Keratinocyte (primary cell): Measurements from ENCODE around the gene SCYGR3. TPM values are rescaled to one million over a fixed set of nuclear protein-coding genes. Genes with fewer than 3 reads are reported as not detected.

Source experiments
- DNase-seq: peaks from one replicate; pipeline ENCODE4 v3.0.0-alpha.2; 2011; ENCODE audit warnings: low read depth, missing footprints, low spot score
- FAIRE-seq: peaks from 2 replicates; lab custom pipeline; 2011; peaks lifted over from hg19 to GRCh38; lab: Jason Lieb, UNC
- H2AFZ ChIP-seq: 2 replicates; pipeline ENCODE4 v1.6.0; 2012; ENCODE audit warnings: low read length, control low read depth, inconsistent platforms; ENCODE audit not compliant: control insufficient read depth
- H3K27ac ChIP-seq: 2 replicates; pipeline ENCODE4 v1.5.1; 2011; ENCODE audit warnings: low read length; ENCODE audit not compliant: control insufficient read depth, insufficient read depth
- H3K27me3 ChIP-seq: 3 replicates; pipeline ENCODE4 v1.6.0; 2011; ENCODE audit warnings: low read length; ENCODE audit not compliant: control insufficient read depth, insufficient read depth; ENCODE audit errors: extremely low read depth
- H3K36me3 ChIP-seq, 2 experiments: 2 replicates in 1 of 2; 3 replicates in 1 of 2; pipeline ENCODE4 v1.5.1; 2011; ENCODE audit warnings: low read length in 2 of 2, mild to moderate bottlenecking in 1 of 2; ENCODE audit not compliant: control insufficient read depth in 2 of 2, insufficient read depth in 2 of 2; ENCODE audit errors: extremely low read depth in 1 of 2
- H3K4me1 ChIP-seq: 3 replicates; pipeline ENCODE4 v1.5.1; 2011; ENCODE audit warnings: low read length; ENCODE audit not compliant: control insufficient read depth, insufficient read depth; ENCODE audit errors: extremely low read depth
- H3K4me2 ChIP-seq: 3 replicates; pipeline ENCODE4 v1.6.0; 2011; ENCODE audit warnings: low read depth, low read length; ENCODE audit not compliant: control insufficient read depth, insufficient read depth; ENCODE audit errors: extremely low read depth
- H3K4me3 ChIP-seq, 3 experiments: fragments of 200-600 bp in 1 of 3; sonication (generic) in 1 of 3; 2 replicates in 2 of 3; 3 replicates in 1 of 3; pipeline ENCODE4 v1.5.1; 2011 to 2016; ENCODE audit warnings: low read length in 3 of 3, mild to moderate bottlenecking in 3 of 3, control low read depth in 2 of 3, inconsistent platforms in 1 of 3, low read depth in 1 of 3, mixed read lengths in 1 of 3, mixed run types in 1 of 3, moderate library complexity in 1 of 3; ENCODE audit not compliant: control insufficient read depth in 2 of 3, insufficient read depth in 2 of 3; ENCODE audit errors: extremely low read depth in 1 of 3
- H3K79me2 ChIP-seq: 2 replicates; pipeline ENCODE4 v1.6.0; 2012; ENCODE audit warnings: low read length; ENCODE audit not compliant: control insufficient read depth, insufficient read depth
- H3K9ac ChIP-seq: 3 replicates; pipeline ENCODE4 v1.6.0; 2011; ENCODE audit warnings: low read length; ENCODE audit not compliant: control insufficient read depth, insufficient read depth; ENCODE audit errors: extremely low read depth
- H3K9me1 ChIP-seq: 3 replicates; pipeline ENCODE4 v1.6.0; 2011; ENCODE audit warnings: low read length; ENCODE audit not compliant: control insufficient read depth, insufficient read depth; ENCODE audit errors: extremely low read depth
- H3K9me3 ChIP-seq: 2 replicates; pipeline ENCODE4 v1.5.1; 2012; ENCODE audit warnings: low read depth, low read length; ENCODE audit not compliant: control insufficient read depth
- H4K20me1 ChIP-seq: 3 replicates; pipeline ENCODE4 v1.6.0; 2011; ENCODE audit warnings: low read length; ENCODE audit not compliant: control insufficient read depth, insufficient read depth; ENCODE audit errors: extremely low read depth
- EZH2 ChIP-seq: IDR thresholded peaks from one replicate; pipeline ENCODE4 v1.6.1; 2012; ENCODE audit warnings: inconsistent platforms, mild to moderate bottlenecking, low read length, moderate library complexity
- dilution Hi-C: fragments of 300-500 bp; cut with MboI; formaldehyde crosslinking; loops from one replicate; pipeline ENCODE4 v1.7.0; 2020; ENCODE audit warnings: low sequenced_read_pairs; ENCODE audit not compliant: extremely low pct_ligation_motif_present
- polyA plus RNA-seq, 5 experiments: library from polyadenylated mRNA; depleted of rRNA in 3 of 5; stranded (reverse) in 3 of 5; stranded (forward) in 1 of 5; unstranded in 1 of 5; fragments of >200 nt; gene quantifications; 1 replicate in 1 of 5; 2 replicates in 3 of 5; 3 replicates in 1 of 5; pipeline versions ENCODE4 v1.2.1 to v1.2.3, GENCODE V29; 2011 to 2012; ENCODE audit warnings: missing spikeins in 2 of 5, low read depth in 1 of 5, low replicate concordance in 1 of 5
- TF ChIP-seq, protein P1 (sequence below), 3 experiments: IDR thresholded peaks in 1 of 3; conservative IDR thresholded peaks in 1 of 3; optimal IDR thresholded peaks in 1 of 3; 2 replicates in 2 of 3; 3 replicates in 1 of 3; pipeline versions ENCODE3 to v1.5.1; 2011; ENCODE audit warnings: low read length in 3 of 3, mild to moderate bottlenecking in 3 of 3, moderate library complexity in 2 of 3, control low read depth in 1 of 3, inconsistent platforms in 1 of 3; ENCODE audit not compliant: insufficient read depth in 2 of 3; ENCODE audit errors: extremely low read depth in 1 of 3

The SCYGR3 gene
- polyA plus RNA-seq, 1 donor (not counting 4 experiments of a cell fraction or from before 2014, with no cell fraction given), result not detected

DNA sequence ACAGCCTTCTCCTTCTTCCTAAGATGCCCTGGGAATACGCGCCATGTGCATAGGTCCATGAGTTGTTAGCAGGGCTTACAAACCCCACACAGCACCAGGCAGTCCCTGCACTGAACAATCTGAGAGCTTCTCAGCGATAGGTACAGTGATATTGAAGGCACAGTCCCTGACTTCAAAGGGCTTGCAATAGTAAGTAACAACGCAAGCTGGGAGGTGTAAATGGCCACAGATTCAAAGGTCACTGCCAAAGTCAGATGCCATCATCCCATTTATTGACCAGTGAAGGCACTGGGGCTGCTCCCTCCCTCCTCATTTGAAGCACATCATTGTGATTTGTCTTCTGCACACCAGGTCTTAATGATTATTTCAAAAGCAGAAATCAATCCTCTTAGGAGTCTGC lies 541 bp upstream of the SCYGR3 start:
- TF ChIP-seq EZH2, result no peak
- TF ChIP-seq, protein P1, sequence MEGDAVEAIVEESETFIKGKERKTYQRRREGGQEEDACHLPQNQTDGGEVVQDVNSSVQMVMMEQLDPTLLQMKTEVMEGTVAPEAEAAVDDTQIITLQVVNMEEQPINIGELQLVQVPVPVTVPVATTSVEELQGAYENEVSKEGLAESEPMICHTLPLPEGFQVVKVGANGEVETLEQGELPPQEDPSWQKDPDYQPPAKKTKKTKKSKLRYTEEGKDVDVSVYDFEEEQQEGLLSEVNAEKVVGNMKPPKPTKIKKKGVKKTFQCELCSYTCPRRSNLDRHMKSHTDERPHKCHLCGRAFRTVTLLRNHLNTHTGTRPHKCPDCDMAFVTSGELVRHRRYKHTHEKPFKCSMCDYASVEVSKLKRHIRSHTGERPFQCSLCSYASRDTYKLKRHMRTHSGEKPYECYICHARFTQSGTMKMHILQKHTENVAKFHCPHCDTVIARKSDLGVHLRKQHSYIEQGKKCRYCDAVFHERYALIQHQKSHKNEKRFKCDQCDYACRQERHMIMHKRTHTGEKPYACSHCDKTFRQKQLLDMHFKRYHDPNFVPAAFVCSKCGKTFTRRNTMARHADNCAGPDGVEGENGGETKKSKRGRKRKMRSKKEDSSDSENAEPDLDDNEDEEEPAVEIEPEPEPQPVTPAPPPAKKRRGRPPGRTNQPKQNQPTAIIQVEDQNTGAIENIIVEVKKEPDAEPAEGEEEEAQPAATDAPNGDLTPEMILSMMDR (optimal IDR thresholded peaks at IDR 0.05 in 1 of 3, IDR thresholded peaks at IDR 0.05 in 1 of 3, conservative IDR thresholded peaks at IDR 0.05 in 1 of 3; ENCODE audit: extremely low read depth in 1 of 3, insufficient read depth in 2 of 3, low read length in 3 of 3), result no peak
- dilution Hi-C loops, result no loop called here
- Histone ChIP-seq H2AFZ (no peak overlapping the region), H3K79me2 (no peaks in the 10 kb centered on the region), H3K4me3 (no peak overlapping the region), H3K27ac (no peak overlapping the region), H3K9ac (no peak overlapping the region), H3K9me3 (no peaks in the 10 kb centered on the region), H3K36me3 (no peaks in the 10 kb centered on the region), H3K9me1 (no peaks in the 10 kb centered on the region), H3K4me1 (no peaks in the 10 kb centered on the region), H3K4me2 (no peak overlapping the region), H3K27me3 (no peaks in the 10 kb centered on the region), H4K20me1 (no peaks in the 10 kb centered on the region)
- no peak for FAIRE-seq
- no peak for DNase-seq

DNA sequence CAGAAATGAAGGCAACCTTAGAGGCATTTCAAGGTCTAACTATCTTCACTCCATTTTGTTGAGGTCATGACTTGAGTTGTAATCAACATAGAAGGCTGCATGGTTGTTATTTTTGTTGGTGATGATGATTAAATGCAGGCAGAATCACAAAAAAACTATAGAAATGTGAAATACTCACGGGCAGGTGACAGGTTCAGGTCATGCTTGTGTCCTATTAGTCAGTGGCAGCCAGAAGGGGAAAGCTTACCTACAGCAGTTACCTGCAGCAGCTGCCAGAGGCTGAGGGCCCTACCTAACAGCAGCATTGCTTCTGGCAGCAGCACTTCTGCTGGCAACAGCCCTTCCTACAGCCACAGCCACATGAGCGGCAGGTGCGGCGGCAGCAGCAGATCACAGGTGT lies 394 bp downstream of the SCYGR3 start:
- Histone ChIP-seq H3K27ac (no peak overlapping the region), H3K4me2 (no peak overlapping the region)
- no peak for DNase-seq

More for the DNA sequence above, 394 bp downstream of the SCYGR3 start:
- no peaks in the 10 kb centered on the region for H4K20me1 ChIP-seq
- H3K27me3 ChIP-seq, result no peaks in the 10 kb centered on the region
- H3K79me2 ChIP-seq, result no peaks in the 10 kb centered on the region
- no peak overlapping the region for H2AFZ ChIP-seq
- no peak overlapping the region for H3K4me3 ChIP-seq
- dilution Hi-C loops, result no loop called here
- no peaks in the 10 kb centered on the region for H3K36me3 ChIP-seq
- no peaks in the 10 kb centered on the region for H3K9me3 ChIP-seq
- no peak for TF ChIP-seq EZH2
- TF ChIP-seq, protein P1 (optimal IDR thresholded peaks at IDR 0.05 in 1 of 3, IDR thresholded peaks at IDR 0.05 in 1 of 3, conservative IDR thresholded peaks at IDR 0.05 in 1 of 3; ENCODE audit: extremely low read depth in 1 of 3, insufficient read depth in 2 of 3, low read length in 3 of 3), result no peak
- no peak for FAIRE-seq
- H3K4me1 ChIP-seq, result no peaks in the 10 kb centered on the region
- H3K9me1 ChIP-seq, result no peaks in the 10 kb centered on the region
- no peak overlapping the region for H3K9ac ChIP-seq
